GM20431 (cell line): ENCODE measurements around the gene PACSIN2.
"Not testable (repeated sequence)": the region's sequence is repeated elsewhere in the genome, so short reads cannot be mapped to it uniquely, and the experiment has no call there.

Experiments
- in situ Hi-C: fragments of 300-500 bp; cut with MseI, MboI; formaldehyde crosslinking; loops from one replicate; pipeline ENCODE4 v1.15.0; 2020; ENCODE audit warnings: low sequenced_read_pairs; ENCODE audit not compliant: unreplicated experiment

PACSIN2 gene

GRCh38 chr22:42971473-42971860 lies 43.5 kb downstream of the PACSIN2 start:
- in situ Hi-C loops, result not testable (repeated sequence)

- in situ Hi-C loops, result no loop called here
These were observed 44.9 kb downstream of the PACSIN2 start for GRCh38 chr22:42970029-42970428.

DNA sequence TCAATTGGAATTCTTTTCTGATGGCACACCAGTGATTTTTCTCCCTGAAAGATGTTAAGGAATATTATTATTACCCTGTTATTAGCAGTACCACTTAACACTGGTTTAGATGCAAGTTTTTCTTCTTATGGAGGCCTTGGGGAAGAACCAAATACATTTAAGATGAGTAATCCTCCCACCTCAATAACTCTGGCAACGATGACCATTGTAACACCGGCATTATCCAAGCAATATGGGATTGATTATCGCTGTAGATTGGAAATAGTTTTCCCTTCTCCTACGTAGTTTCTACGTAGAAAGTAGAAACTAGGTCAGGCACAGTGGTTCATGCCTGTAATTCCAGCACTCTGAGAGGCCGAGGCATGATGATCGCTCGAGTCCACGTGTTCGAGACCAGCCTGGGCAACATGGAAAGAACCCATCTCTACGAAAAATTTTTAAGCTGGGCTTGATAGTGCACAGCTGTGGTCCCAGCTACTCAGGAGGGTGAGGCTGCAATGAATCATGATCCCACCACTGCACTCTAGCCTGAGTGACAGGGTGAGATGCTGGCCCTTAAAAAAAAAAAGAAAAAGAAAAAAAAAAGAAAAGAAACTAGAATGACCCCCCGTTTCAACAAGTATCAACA lies 45.5 kb downstream of the PACSIN2 start:
- in situ Hi-C loops, result no loop called here

GRCh38 chr22:42967933-42968332 lies 47.0 kb downstream of the PACSIN2 start:
- in situ Hi-C loops, result no loop called here

GRCh38 chr22:42967005-42967404 lies 47.9 kb downstream of the PACSIN2 start:
- in situ Hi-C loops, result no loop called here

DNA sequence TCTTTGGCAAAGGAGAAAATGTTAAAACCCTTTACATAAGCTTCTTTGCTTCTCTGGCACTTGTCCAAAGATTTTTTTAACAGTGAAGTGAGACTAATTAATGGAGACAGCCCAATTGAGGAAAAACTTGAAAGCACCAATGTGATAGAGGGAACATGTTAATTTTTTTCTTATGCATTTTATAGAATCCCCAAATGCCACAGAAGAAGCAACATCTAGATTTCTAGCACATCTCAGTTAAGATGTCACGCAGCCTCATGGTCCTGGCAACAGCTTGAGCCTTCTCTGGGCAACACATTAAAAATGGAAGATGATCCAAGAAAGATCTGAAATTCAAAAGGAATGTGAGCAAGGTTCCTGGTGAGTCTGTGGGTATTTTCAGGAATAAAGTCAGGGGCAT lies 48.5 kb downstream of the PACSIN2 start:
- in situ Hi-C loops, result no loop called here

DNA sequence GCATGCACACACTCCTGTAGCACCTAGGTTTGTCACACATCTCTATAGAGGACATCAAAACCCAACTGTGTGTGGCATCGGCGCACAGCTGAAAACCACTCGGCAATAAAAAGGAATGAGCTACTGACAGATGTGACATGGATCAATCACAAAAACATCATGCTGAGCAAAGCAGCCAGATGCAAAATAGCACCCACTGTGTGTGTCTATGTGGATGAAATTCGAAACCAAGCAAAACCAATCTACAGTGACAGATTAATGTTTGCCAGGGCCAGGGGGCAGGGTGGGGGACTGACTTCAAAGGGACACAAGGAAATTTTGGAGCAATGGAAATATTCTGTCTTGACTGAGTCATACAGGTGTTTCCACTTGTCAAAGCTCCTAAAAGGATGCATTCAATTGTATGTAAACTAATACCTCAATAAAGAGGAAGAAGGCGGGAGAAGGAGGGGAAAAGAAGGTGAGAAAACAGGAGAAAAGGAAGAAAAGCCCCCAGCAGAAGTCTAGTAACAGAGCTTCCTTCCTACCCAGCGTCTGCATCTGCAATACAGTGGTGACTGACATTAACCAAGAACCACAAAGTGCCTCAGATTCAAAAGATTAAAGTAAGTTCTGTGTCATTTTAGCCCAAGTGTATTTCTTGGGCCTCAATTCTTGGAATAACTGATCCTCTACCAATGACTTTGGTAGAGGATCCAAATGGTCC lies 49.8 kb downstream of the PACSIN2 start:
- in situ Hi-C loops, result no loop called here

DNA sequence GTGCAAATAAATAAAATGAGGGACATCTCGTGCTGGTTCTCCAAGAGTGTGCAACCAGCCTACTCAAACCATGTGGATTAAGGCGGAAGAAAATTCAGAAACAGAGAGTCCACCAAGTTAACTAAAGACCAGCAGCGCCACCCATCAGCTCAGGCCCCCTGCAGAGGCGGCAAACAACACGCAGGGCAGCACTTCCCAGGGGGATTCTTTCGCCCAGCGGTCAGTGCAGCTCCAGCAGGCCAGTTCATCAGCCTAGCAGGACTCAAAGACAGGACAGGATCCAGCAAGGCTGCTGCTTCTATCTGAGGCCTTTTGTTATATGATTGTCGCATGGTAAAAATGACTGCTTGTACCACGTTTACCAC lies 51.7 kb downstream of the PACSIN2 start:
- in situ Hi-C loops, result no loop called here

GRCh38 chr22:42962295-42963230 lies 52.4 kb downstream of the PACSIN2 start:
- in situ Hi-C loops, result no loop called here

DNA sequence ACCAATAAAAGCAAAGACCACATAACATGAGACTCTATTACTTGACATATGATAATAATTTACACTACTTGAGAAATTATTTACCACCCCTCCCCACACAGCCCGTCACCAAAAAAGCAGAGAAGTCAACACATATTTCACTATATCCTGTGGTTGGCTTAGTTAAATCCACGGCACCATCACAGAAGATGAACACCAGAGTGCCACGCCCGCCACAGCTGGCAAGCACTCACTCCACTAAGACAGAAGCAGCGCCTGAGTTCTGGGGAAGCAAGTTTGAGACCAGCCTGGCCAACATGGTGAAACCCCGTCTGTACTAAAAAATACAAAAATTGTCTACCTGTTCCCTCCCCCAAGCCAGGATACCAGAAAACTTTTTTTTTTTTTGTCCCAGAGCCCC lies 53.1 kb downstream of the PACSIN2 start:
- in situ Hi-C loops, result no loop called here

- in situ Hi-C loops, result not testable (repeated sequence)
These were observed 53.6 kb downstream of the PACSIN2 start for GRCh38 chr22:42961400-42961690.

DNA sequence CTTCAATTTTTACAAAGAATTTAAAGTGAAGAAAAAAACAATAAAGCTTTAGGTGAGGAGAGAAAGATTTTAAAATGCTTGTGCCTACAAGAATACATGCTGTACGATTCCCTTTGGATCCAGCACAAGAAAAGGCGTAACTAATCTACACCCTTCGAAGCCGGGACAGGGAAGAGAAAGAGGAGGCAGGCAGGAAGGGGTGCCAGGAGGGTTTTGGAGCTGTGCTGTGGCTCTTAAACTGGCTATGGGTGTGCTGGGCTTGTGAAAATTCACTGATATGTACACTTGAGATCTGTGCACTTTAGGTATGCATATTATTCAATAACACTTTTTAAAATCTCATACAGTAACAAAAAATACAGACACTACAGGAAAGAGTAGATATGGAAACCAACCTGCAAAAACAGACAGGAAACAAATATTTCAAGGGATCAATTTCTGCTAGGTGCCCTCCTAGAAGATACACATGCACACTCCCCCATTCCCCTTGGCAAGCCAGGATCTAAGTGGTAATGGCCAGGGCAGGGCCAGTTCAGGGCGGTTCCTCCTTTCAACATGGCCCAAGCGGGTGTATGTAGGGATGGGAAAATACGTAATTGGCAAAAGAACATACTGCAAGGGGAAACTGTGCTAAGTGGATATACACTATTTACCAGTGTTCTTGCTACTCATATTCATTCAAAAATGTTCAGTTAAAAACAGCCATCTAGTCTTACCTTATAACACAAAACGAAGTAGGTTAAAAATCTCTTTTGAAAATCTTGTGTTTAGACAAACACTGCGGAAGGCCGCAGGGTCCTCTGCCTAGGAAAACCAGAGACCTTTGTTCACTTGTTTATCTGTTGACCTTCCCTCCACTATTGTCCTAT lies 54.2 kb downstream of the PACSIN2 start:
- in situ Hi-C loops, result no loop called here

- in situ Hi-C loops, result no loop called here
These were observed 55.1 kb downstream of the PACSIN2 start for GRCh38 chr22:42959576-42960509.

DNA sequence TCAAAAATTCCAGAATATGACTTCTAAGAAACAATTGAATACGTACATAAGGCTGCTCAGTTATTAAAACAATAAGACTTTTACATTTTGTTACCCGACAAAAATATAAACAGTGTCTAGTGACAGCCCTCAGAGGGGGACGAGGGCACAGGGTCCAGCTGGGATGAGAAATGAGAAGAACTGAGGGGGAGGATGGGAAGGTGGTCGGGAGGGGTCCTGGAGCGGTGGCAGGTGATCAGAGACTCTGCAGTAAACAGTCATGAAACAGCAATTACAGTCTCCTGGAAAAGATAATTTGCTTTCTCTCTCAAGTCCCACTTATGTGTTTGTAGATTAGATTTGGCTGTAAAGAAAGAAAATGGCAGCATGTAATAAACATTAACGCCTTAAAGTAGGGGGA lies 56.0 kb downstream of the PACSIN2 start:
- in situ Hi-C loops, result no loop called here

GRCh38 chr22:42957958-42958357 lies 57.0 kb downstream of the PACSIN2 start:
- in situ Hi-C loops, result no loop called here

- in situ Hi-C loops, result no loop called here
These were observed 57.4 kb downstream of the PACSIN2 start for GRCh38 chr22:42957544-42957943.

- in situ Hi-C loops, result no loop called here
These were observed 59.1 kb downstream of the PACSIN2 start for GRCh38 chr22:42955848-42956247.

- in situ Hi-C loops, result no loop called here
These were observed 59.8 kb downstream of the PACSIN2 start for GRCh38 chr22:42955087-42955635.

DNA sequence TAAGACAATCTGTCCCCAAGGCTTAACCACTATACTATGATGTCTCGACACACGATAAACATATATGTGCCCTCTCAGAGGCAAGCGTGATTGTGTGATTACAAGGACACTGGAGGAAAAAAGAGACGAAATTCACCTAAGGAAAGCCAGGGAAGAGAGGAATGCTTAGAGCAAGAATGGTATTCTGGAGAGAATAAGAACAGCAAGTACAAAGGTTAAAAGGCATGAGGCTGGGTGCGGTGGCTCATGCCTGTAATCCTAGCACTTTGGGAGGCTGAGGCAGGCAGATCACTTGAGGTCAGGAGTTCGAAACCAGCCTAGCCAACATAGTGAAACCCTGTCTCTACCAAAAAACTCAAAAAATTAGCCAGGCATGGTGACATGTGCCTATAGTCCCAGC lies 61.2 kb downstream of the PACSIN2 start:
- in situ Hi-C loops, result not testable (repeated sequence)
